Measurements from ENCODE around the gene CLIP2. TPM values are rescaled to one million over a fixed set of nuclear protein-coding genes. Genes with fewer than 3 reads are reported as not detected.

Gene CLIP2
- total and polyA plus RNA-seq, 2 of the 8 experiments (the other 6 are each of a cell fraction or from before 2014, with no cell fraction given), result 8.3 to 41.5 TPM

DNA sequence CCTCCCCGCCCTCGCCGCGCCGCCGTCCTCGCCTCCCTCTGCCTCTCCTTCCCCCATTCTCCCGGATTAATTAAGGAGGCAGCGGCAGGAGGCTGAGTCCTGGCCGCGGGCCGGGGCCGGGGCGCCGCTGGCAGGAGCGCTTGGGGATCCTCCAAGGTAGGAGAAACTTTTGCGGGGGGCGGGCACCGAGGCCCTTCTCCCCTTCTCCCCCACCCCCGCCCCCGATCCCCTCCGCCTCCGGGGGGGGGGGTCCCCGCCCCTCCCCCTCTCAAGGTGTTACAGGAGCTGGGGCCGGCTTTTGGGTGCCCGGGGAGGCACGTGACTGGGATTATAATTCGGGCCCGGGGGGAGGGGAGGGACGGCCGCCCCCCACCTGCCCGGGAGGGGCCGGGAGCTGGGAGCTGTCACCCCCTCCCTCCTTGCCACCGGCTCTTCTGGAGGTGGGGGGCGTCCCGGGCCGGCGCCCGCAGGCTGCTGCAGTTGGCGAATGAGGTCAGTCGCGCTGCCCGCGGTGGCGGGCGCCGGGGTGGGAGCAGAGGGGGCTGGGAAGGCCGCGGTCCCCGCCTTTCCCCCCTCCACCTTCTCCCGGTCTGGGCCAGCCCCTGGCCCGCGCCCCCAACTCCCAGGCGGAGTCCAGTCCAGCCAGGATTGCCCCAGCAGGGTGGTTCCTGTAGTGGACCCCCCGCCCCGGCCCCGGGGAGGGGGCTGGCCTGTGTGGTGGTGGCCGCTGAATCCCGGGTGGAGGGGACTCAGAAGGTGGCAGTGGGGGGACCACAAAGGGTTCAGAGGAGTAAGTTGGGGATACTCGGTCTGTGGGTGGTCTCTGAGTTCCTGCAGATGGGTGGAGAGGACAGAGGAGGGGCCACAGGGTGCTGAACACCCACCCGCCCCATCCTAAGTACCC lies 165.1 kb downstream of the CLIP2 start (continued):
- no peak for TF ChIP-seq GABPA (IDR thresholded peaks at IDR 0.05; ENCODE audit: borderline replicate concordance, insufficient read depth, low read length)
- TF ChIP-seq, protein P1, sequence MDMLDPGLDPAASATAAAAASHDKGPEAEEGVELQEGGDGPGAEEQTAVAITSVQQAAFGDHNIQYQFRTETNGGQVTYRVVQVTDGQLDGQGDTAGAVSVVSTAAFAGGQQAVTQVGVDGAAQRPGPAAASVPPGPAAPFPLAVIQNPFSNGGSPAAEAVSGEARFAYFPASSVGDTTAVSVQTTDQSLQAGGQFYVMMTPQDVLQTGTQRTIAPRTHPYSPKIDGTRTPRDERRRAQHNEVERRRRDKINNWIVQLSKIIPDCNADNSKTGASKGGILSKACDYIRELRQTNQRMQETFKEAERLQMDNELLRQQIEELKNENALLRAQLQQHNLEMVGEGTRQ (IDR thresholded peaks at IDR 0.05; ENCODE audit: low read length), result peak; percentile 24; the same call in 1 of the 2 replicates
- TF ChIP-seq CEBPB (IDR thresholded peaks at IDR 0.05; ENCODE audit: low read depth, low read length), result no peak
- TF ChIP-seq FOSL1 (IDR thresholded peaks at IDR 0.05; ENCODE audit: insufficient read depth, low read depth, low read length), result no peak
- TF ChIP-seq CHD1 (IDR thresholded peaks at IDR 0.05; ENCODE audit: low read depth, low read length), result no peak
- TF ChIP-seq, protein P2, sequence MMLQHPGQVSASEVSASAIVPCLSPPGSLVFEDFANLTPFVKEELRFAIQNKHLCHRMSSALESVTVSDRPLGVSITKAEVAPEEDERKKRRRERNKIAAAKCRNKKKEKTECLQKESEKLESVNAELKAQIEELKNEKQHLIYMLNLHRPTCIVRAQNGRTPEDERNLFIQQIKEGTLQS (IDR thresholded peaks at IDR 0.05; ENCODE audit: insufficient read depth, low read depth, low read length), result 0 out of 2 replicates have a peak, but pooled peaks have one; percentile 25
- no peak for TF ChIP-seq YY1 (IDR thresholded peaks at IDR 0.05; ENCODE audit: low read depth, low read length)
- TF ChIP-seq BRCA1 (IDR thresholded peaks at IDR 0.05; ENCODE audit: low read depth, low read length), result no peak
- no peak for TF ChIP-seq SIX5 (IDR thresholded peaks at IDR 0.05; ENCODE audit: low read depth, low read length)
- TF ChIP-seq POU5F1 (IDR thresholded peaks at IDR 0.05; ENCODE audit: low read depth, low read length), result no peak
- TF ChIP-seq, protein P3, sequence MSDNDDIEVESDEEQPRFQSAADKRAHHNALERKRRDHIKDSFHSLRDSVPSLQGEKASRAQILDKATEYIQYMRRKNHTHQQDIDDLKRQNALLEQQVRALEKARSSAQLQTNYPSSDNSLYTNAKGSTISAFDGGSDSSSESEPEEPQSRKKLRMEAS (IDR thresholded peaks at IDR 0.05), result peak; percentile 28; the same call in 1 of the 2 replicates
- peak; percentile 38 for TF ChIP-seq TAF7 (optimal IDR thresholded peaks at IDR 0.05; ENCODE audit: borderline replicate concordance, low read depth, low read length)
- TF ChIP-seq CHD2 (IDR thresholded peaks at IDR 0.05; ENCODE audit: low read length), result no peak
- TF ChIP-seq PHF8 (conservative IDR thresholded peaks at IDR 0.05; ENCODE audit: low read depth, low read length), result peak; percentile 45
- TF ChIP-seq SIRT6 (IDR thresholded peaks at IDR 0.05; ENCODE audit: low read length), result no peak
- TF ChIP-seq RAD21 (IDR thresholded peaks at IDR 0.05 in 1 of 2, conservative IDR thresholded peaks at IDR 0.05 in 1 of 2; ENCODE audit: low read depth in 2 of 2, low read length in 2 of 2), result no peak
